Upper lobe of left lung (tissue), 6 donors: ENCODE data around the gene SLC6A6. TPM values are rescaled to one million over a fixed set of nuclear protein-coding genes. Genes with fewer than 3 reads are reported as not detected.

ENCODE experiments used
- ATAC-seq, 2 donors: fragments of 200-7000 bp; cut with Tn5 transposase; one replicate each; pipeline ENCODE4 v1.9.1; 2022; ENCODE audit warnings: mild to moderate bottlenecking in 2 of 2, moderate library complexity in 2 of 2; ENCODE audit not compliant: low FRiP score in 2 of 2
- DNase-seq, 2 donors: peaks; one replicate each; pipeline ENCODE4 v3.0.0-alpha.2; 2019 to 2020
- H3K27ac ChIP-seq, 4 donors: fragments of 200-600 bp; sonication (generic); one replicate each; pipeline ENCODE4 v1.5.1; 2016 to 2019
- H3K27me3 ChIP-seq, 4 donors: fragments of 200-600 bp; sonication (generic); one replicate each; pipeline ENCODE4 v1.5.1; 2017 to 2019
- H3K36me3 ChIP-seq, 4 donors: fragments of 200-600 bp; sonication (generic); one replicate each; pipeline ENCODE4 v1.5.1; 2016 to 2019
- H3K4me1 ChIP-seq, 4 donors: fragments of 200-600 bp; sonication (generic); one replicate each; pipeline ENCODE4 v1.5.1; 2018 to 2019
- H3K4me3 ChIP-seq, 4 donors: fragments of 200-600 bp; sonication (generic); one replicate each; pipeline ENCODE4 v1.5.1; 2017 to 2019; ENCODE audit warnings: mild to moderate bottlenecking in 2 of 4, moderate library complexity in 1 of 4
- H3K9me3 ChIP-seq, 4 donors: fragments of 200-600 bp; sonication (generic); one replicate each; pipeline ENCODE4 v1.5.1; 2018 to 2019
- EP300 ChIP-seq, 4 donors: sonication (generic); formaldehyde crosslinking; IDR thresholded peaks; one replicate each; pipeline ENCODE4 v1.5.1; 2017; ENCODE audit warnings: antibody characterized with exemption in 4 of 4, control low read depth in 2 of 4
- POLR2A ChIP-seq, 4 donors: fragments of 450-650 bp; IDR thresholded peaks; one replicate each; pipeline ENCODE4 v1.5.1; 2016 to 2017; ENCODE audit warnings: antibody characterized with exemption in 4 of 4, mild to moderate bottlenecking in 2 of 4
- POLR2AphosphoS5 ChIP-seq, 2 donors: sonication (generic); formaldehyde crosslinking; IDR thresholded peaks; one replicate each; pipeline ENCODE4 v1.5.1; 2017; ENCODE audit warnings: antibody characterized with exemption in 2 of 2
- WGBS, 2 donors: methylation state at CpG; one replicate each; pipeline ENCODE4 v1.1.5; 2017 to 2018; 5-methylcytosine and 5-hydroxymethylcytosine counted together
- total RNA-seq, 6 donors: library from RNA; depleted of rRNA in 4 of 6; stranded (reverse); fragments of >200 nt in 4 of 6; gene quantifications; one replicate each; pipeline versions ENCODE4 v1.1.0 to v1.2.1, GENCODE V29; 2016 to 2021
- TF ChIP-seq, protein P1 (sequence below), 6 experiments: fragments of 450-650 bp in 4 of 6; fragments of 200-600 bp in 2 of 6; sonication (generic) in 2 of 6; IDR thresholded peaks; one replicate each; pipeline ENCODE4 v1.5.1; 2016 to 2019; ENCODE audit warnings: antibody characterized with exemption in 6 of 6
- donor health status: DM: no; HTN: no; CAD: no; lungs with moderate emphysema.
- donor health status: DM: no; HTN: yes; CAD: no; lungs with severe emphysema.

SLC6A6 gene
- total RNA-seq, 6 donors from 2014 or later: 60.6 to 154 (median 92.8) TPM

DNA sequence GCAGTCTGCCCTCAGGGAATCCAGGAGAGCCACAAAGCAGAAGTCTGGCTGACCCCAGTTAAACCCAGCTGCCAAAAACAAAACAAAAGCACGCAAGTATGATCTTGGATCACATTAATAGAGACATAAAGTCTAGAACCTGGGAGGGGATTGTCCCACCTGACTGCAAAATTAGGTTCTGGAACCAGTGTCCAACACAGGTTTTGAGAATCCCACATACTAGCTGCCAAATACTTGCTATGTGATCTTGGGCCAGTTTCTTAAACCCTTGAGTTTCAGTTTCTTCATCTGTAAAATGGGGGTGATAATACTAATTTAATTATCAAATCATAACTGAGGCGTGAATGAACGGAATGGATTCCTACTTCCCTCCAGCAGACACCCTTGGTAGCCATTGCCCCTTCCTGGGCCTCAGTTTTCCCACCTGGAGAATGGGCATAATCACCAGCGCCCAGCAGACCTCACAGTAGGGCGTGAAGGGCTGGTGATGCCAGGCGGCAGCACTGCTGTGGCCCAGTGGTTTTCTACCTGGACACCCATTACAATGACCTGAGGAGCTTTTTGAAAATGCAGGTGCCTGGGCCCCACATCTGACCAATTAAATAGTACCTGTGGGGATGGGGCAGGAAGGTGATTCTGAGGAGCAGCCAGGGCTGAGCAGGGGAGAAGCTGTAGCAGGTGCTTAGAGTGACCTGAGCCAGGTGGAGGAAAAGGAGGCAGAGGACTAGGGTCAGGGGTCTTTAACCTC is 105.5 kb downstream of the SLC6A6 start:
- ATAC-seq (no peak), DNase-seq (no peak)
- no peak overlapping the region for H3K27ac ChIP-seq
- peaks cover 0 to 6% (median 4%) of the 10 kb centered on the region in 4 donors for H3K4me1 ChIP-seq
- TF ChIP-seq, protein P1, sequence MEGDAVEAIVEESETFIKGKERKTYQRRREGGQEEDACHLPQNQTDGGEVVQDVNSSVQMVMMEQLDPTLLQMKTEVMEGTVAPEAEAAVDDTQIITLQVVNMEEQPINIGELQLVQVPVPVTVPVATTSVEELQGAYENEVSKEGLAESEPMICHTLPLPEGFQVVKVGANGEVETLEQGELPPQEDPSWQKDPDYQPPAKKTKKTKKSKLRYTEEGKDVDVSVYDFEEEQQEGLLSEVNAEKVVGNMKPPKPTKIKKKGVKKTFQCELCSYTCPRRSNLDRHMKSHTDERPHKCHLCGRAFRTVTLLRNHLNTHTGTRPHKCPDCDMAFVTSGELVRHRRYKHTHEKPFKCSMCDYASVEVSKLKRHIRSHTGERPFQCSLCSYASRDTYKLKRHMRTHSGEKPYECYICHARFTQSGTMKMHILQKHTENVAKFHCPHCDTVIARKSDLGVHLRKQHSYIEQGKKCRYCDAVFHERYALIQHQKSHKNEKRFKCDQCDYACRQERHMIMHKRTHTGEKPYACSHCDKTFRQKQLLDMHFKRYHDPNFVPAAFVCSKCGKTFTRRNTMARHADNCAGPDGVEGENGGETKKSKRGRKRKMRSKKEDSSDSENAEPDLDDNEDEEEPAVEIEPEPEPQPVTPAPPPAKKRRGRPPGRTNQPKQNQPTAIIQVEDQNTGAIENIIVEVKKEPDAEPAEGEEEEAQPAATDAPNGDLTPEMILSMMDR (IDR thresholded peaks at IDR 0.05): no peak
- TF ChIP-seq POLR2AphosphoS5 (IDR thresholded peaks at IDR 0.05) (no peak), EP300 (IDR thresholded peaks at IDR 0.05) (no peak), POLR2A (IDR thresholded peaks at IDR 0.05) (no peak)
- WGBS, 2 donors: 89 to 90% methylated on average over 4 to 6 of the region's 6 CpGs
- no peaks in the 10 kb centered on the region for H3K36me3 ChIP-seq
- no peak overlapping the region for H3K4me3 ChIP-seq
- peaks cover 0 to 7% (median 2%) of the 10 kb centered on the region in 4 donors for H3K9me3 ChIP-seq
- no peaks in the 10 kb centered on the region for H3K27me3 ChIP-seq

DNA sequence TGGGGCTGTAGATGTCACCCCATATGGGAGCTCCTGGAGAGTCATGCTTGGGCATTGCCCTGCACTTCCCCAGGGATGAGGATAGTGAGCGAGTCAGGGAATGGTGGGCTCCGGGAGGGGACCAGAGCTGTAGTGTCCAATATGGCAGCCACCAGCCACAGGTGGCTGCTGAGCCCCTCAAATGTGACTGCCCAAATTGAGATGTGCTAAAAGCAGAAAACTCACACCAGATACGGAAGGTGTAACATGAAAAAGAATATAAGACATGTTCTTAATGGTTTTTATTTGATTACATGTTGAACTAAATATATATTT is 106.1 kb downstream of the SLC6A6 start:
- H3K36me3 ChIP-seq: no peaks in the 10 kb centered on the region
- TF ChIP-seq EP300 (IDR thresholded peaks at IDR 0.05) (no peak), POLR2A (IDR thresholded peaks at IDR 0.05) (no peak), POLR2AphosphoS5 (IDR thresholded peaks at IDR 0.05) (no peak)
- TF ChIP-seq, protein P1 (IDR thresholded peaks at IDR 0.05): no peak
- no peak overlapping the region for H3K27ac ChIP-seq
- 37 to 49% methylated on average over 3 of the region's 3 CpGs for WGBS, 2 donors
- no peak for DNase-seq
- peaks cover 0 to 2% (median 0%) of the 10 kb centered on the region in 4 donors for H3K9me3 ChIP-seq
- ATAC-seq: no peak
- H3K4me1 ChIP-seq: peaks cover 0 to 6% (median 4%) of the 10 kb centered on the region in 4 donors
- no peak overlapping the region for H3K4me3 ChIP-seq
- no peaks in the 10 kb centered on the region for H3K27me3 ChIP-seq

DNA sequence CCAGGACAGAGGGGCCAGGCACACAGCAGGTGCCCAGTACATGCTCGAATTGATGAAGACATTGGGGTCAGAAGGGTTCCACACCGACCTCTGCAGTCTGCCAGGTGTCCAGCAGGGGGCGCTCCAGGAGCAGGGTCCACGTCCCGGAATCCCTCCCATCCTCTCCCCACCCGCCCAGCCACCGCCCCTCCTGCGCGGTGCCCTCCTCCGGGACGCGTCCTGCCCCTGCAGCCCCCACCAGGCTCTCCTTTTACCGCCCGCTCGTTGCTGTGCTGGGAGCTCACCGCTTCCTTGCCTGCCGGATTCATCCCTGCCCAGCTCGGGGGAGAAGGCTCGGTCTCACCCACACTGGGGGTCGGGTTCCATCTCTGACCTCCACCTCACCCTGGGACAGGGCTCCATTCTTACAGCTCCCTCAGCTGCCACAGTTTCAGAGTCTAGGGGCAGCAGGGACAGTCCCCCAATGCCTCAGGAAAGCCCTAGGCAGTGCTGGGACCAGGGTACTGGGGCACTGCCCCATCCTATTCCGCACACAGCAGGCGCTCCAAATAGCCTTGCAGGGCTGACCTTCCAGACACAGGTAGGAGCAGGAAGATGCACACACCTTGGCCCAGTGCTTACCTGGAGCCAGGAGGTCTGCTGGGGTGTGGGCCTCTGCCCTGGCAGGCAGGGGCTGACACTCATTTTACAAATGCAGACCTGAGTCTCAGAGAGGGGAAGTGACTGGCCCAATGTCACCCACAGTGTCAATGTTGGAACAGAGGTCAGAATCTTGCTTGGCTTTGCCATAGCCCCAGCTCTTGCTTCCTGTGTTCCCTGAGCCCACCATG is 106.8 kb downstream of the SLC6A6 start:
- no peaks in the 10 kb centered on the region for H3K27me3 ChIP-seq
- 24 to 34% methylated on average over 16 to 22 of the region's 22 CpGs for WGBS, 2 donors
- H3K36me3 ChIP-seq: no peaks in the 10 kb centered on the region
- H3K4me3 ChIP-seq: no peak overlapping the region
- H3K27ac ChIP-seq: no peak overlapping the region
- H3K9me3 ChIP-seq: no peaks in the 10 kb centered on the region
- DNase-seq (peak; percentile 62 to 88), ATAC-seq (peak; percentile 19 to 85)
- peaks cover 0 to 6% (median 4%) of the 10 kb centered on the region in 4 donors for H3K4me1 ChIP-seq
- TF ChIP-seq, protein P1 (IDR thresholded peaks at IDR 0.05): peak; percentile 74 to 94 (median 79)
- no peak for TF ChIP-seq POLR2A (IDR thresholded peaks at IDR 0.05)
- no peak for TF ChIP-seq EP300 (IDR thresholded peaks at IDR 0.05)

DNA sequence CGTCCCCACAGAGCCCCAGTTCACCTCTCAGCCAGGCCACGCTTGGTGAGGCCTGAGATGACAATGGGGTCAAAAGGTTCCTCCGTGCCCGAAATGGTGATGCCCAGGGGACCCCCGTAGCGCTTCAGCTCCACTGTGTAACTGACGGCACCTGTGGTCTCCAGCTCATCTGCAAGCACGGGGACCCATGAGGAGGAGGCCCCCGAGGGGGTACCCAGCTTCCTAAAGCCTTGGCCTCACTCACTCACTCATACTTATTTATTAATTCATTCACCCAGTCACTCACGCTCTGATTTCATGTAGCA is 107.3 kb downstream of the SLC6A6 start:
- H3K9me3 ChIP-seq: no peaks in the 10 kb centered on the region
- no peak for TF ChIP-seq POLR2AphosphoS5 (IDR thresholded peaks at IDR 0.05)
- no peak for TF ChIP-seq EP300 (IDR thresholded peaks at IDR 0.05)
- TF ChIP-seq, protein P1 (IDR thresholded peaks at IDR 0.05): no peak
- no peak for TF ChIP-seq POLR2A (IDR thresholded peaks at IDR 0.05)
- DNase-seq (peak in 1 of 2 donors; percentile 8), ATAC-seq (no peak)
- 92 to 94% methylated on average over 10 of the region's 10 CpGs for WGBS, 2 donors
- H3K27ac ChIP-seq: no peak overlapping the region
- H3K4me3 ChIP-seq: no peak overlapping the region
- H3K4me1 ChIP-seq: peaks cover 0 to 6% (median 4%) of the 10 kb centered on the region in 4 donors
- H3K27me3 ChIP-seq: no peaks in the 10 kb centered on the region
- no peaks in the 10 kb centered on the region for H3K36me3 ChIP-seq
